Measurements from ENCODE around the gene NHLRC1.
"Not testable (repeated sequence)": the region's sequence is repeated elsewhere in the genome, so short reads cannot be mapped to it uniquely, and the experiment has no call there.

The NHLRC1 gene

GRCh38 chr6:18122128-18123093, at the start of gene NHLRC1:
TSS of gene NHLRC1 (minus strand) at chr6:18122677. CDS start at chr6:18122606, 71 bp downstream.
- peak; percentile 42 to 48 for DNase-seq (ENCODE audit: low read depth in 2 of 2)

DNA sequence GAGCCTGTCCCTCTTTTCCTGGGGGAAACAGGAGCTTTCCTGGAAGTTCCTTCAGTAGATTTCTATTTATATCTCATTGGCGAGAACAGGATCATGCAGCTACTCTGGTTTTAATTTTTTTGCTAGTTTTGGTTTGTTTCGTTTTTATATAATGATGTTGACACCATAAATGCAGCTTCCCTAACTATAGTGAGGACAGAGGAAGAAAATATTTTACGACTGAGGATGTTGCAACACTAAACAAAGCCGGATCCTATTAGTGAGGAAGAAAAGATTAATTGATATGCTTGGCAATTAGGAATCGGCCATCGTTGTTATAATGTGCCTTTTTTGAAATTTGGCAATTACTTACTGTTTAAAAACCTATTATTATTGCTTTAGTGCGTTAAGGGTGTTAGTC, 49.4 kb upstream of the NHLRC1 start:
- DNase-seq (ENCODE audit: low read depth in 2 of 2), result no peak

GRCh38 chr6:18168264-18168663, 45.8 kb upstream of the NHLRC1 start:
- no peak for DNase-seq (ENCODE audit: low read depth in 2 of 2)

- no peak for DNase-seq (ENCODE audit: low read depth in 2 of 2)
Observed at GRCh38 chr6:18166312-18167036, 44.0 kb upstream of the NHLRC1 start.

- no peak for DNase-seq (ENCODE audit: low read depth in 2 of 2)
Observed at GRCh38 chr6:18165751-18166150, 43.3 kb upstream of the NHLRC1 start.

DNA sequence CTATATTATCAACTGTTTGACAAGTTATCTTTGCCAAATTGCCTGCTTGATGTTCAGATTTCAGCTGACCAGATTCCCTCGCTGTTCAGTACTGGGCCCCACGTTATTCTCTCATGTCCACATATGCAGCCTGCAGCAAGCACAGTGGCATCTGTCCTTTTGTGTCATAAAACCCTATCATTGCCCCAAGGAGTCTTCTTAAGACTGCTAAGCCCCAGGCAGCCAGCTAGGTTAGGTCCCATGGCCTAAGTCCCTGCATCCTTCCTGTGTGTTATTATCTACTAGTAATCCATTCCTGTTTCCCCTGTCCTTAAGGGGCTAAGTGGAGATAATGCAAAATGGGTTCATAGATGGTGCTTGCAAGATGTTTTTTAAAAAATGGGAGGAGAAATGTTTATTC, 39.9 kb upstream of the NHLRC1 start:
- DNase-seq (ENCODE audit: low read depth in 2 of 2), result no peak

DNA sequence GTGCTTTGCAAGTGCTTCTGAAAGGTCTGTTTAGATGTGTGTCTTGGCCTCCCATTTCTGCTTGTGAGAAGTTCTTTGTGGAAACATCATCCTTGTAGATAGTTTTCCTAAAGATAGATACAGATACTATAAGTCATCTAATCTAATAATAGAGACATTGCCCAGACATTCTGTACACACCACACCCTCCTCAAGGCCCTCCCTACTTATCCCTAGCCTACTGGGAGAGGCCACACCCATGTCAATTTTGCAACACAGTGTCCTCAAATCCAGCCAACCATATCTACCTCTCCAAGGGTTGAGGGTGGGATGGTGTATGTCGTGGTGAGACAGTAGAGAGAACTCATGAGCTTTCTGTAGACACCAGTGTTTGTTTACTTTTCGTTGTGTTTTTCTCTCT, 39.0 kb upstream of the NHLRC1 start:
- no peak for DNase-seq (ENCODE audit: low read depth in 2 of 2)

GRCh38 chr6:18160911-18161310, 38.4 kb upstream of the NHLRC1 start:
- no peak for DNase-seq (ENCODE audit: low read depth in 2 of 2)

DNA sequence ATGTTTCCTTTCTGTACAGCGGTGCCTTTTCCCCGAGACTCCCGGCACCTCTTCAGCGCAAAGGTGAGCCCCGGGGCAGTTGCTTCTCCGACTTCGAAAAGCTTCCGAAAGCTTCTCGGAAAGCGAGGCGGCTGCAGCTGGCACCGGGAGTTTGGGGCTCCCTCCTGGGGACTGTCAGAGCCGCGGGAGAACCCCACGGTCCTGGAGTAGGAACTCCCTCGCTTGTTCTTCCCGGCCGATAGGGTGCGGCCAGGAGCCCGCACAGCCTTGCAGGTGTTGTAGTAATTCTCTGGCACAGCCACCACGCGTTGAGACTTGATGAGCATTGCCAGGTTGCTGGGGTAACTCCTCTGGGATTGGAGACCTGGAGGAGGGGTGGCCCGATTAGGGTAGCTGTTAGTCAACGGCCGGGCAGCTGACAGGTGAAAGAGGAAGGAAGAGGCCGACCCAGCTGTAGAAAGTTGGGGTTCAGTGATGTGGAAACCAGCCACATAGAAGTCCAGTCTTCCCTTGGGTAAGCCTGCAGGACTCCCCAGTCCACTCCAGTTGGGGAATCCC, 33.5 kb upstream of the NHLRC1 start:
- peak; percentile 7 to 16 for DNase-seq (ENCODE audit: low read depth in 2 of 2)

- peak; percentile 97 to 98 for DNase-seq (ENCODE audit: low read depth in 2 of 2)
Observed at GRCh38 chr6:18155150-18155863, 32.8 kb upstream of the NHLRC1 start, which contains the start of gene KDM1B. TSS of gene KDM1B (plus strand) at chr6:18155422. CDS start at chr6:18159896, 4,474 bp downstream.

GRCh38 chr6:18154507-18155149, 32.2 kb upstream of the NHLRC1 start, which contains the start of gene TPMT:
TSS of gene TPMT (minus strand) at chr6:18155077. CDS start at chr6:18149127, 5,950 bp downstream.
- no peak for DNase-seq (ENCODE audit: low read depth in 2 of 2)

GRCh38 chr6:18153311-18153703, 30.8 kb upstream of the NHLRC1 start:
- no peak for DNase-seq (ENCODE audit: low read depth in 2 of 2)

GRCh38 chr6:18151801-18152200, 29.3 kb upstream of the NHLRC1 start:
- DNase-seq (ENCODE audit: low read depth in 2 of 2), result no peak

DNA sequence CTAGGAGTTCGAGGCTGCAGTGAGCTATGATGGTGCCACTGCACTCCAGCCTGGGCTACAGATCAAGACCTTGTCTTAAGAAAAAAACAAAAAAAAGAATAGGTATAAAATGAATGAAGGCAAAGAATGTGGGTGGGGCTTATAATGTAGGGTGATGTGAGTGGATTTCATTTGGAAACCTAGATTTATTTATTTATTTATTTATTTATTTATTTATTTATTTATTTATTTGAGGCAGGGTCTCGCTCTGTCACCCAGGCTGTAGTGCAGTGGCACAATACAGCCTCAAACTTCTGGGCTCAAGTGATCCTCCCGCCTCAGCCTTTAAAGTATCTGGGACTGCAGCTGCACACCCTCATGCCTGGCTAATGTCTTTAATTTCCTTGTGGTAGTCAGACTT, 28.9 kb upstream of the NHLRC1 start:
- not testable (repeated sequence) for DNase-seq (ENCODE audit: low read depth in 2 of 2)

DNA sequence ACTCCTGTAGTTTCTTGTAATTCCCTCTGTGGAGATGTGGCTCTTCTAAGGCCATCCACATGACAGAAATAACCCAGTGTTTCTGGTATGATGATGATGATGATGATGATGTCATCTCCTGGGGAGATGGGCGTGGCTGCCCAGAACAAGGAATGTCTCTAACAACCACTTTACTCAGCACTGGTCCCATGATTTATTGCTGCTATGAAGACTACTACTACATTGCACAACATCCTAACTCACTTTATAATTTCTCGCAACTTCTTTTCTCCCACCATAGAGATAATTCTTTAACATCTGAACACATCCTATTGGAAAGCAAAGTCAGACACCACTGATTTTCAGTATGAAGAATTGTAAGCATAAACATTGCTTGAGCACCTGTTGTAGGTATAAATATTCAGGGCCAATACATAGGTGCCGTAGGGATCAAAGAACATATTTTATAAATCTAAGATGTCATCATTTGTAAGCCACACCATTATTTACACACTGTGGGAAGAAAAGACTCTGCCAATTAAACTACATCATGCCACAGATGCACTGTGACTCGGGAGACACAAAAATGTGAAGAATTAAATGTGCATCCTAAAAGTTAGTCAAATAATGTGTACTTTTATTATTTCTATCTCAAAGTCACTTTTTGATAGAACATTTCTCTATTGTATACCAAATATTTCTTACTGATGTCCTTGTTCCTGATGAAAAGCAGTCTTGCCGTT, 26.0 kb upstream of the NHLRC1 start:
- DNase-seq (ENCODE audit: low read depth in 2 of 2), result no peak

DNA sequence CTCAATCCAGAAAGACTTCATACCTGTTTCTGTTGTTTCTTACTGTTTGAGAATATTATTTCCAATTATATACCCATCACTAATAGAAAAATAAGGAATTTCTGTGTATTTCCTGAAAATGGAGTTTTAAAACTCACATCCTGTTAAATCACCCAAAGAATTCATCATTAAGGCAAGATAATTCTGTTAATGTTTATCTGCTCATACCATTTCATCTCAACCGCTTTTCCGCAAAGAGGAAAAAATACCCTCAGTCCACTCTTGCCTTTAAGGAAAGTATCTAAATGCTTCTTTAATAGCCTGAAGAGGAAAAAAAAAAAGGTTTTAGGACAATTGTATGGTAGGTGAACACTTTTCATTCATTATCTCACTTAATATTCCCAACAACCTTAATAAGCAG, 25.1 kb upstream of the NHLRC1 start:
- DNase-seq (ENCODE audit: low read depth in 2 of 2), result no peak

DNA sequence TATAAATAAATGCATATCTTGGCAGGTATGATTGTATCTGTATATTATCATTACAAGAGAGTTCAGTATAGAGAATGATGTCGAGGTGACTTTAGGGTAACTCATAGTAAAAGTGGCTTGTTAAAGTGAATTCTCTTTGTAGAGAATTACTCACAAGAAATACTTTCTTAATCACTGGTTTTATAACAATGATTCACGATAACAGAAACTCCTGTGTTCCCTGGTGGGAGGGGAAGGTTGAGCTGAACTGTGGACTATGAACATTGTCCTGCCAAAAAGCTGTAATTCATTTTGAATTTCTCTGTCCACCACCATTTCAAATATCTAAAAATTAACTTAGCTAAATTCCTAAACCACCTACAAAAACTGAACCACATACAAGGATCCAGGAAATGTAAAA, 24.7 kb upstream of the NHLRC1 start:
- no peak for DNase-seq (ENCODE audit: low read depth in 2 of 2)

DNA sequence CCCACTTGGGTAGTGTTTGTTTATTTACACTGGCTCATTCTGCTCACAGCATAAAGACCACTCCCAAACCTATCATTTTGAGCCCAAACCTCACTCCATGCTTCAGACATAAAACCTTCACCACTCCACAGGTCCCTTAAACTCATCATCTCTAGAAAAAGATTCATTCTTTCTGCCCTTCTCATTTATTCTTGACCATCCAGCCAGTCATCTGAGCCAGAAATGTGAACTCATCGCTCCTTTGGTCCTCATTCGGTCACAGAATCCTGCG, 20.0 kb upstream of the NHLRC1 start:
- no peak for DNase-seq (ENCODE audit: low read depth in 2 of 2)

DNA sequence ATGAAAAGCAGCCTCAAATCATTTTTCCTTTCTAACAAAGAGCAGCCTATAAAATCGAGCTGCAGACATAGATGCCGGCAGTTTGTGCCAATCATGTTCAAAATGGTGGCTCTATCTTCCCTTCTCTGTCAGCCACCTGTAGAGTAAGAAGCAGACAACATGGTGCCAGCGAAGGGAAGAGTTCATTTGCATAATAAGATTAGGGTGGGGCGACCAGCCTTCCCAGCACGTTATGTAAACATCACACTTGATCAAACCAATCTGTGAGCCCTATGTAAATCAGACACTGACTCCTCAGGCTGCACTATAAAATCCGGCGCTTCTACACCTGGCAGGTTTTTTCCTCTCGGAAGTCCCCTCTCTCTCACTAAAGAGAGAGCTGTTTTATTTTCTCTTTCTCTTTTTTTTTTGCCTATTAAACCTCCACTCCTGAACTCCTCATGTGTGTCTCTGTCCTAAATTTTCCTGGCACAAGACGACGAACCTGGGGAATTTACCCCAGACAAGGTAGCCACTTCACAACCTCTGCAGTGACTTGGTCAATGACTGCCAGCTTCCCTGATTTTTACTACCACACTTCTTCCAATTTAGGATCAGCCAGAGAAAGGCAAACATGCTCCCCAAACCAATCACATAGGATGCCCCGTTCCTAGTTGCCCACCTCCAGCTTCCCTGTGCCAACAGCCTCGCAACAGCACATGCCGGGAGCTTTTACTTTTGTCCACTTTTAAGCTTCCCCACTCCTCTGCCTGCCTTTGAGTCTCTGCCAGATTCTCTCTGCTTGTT, 19.5 kb upstream of the NHLRC1 start:
- DNase-seq (ENCODE audit: low read depth in 2 of 2), result no peak
